Neural cell (in vitro differentiated cells): ENCODE measurements around the gene ZNF385C. TPM values are rescaled to one million over a fixed set of nuclear protein-coding genes. Genes with fewer than 3 reads are reported as not detected.

ENCODE experiments used
- H2AFZ ChIP-seq: fragments of 200-600, 300-800 bp; sonication (generic), shearing (Covaris generic); 2 replicates; pipeline ENCODE4 v1.6.0; 2014; ENCODE audit warnings: low read depth, mild to moderate bottlenecking, antibody characterized with exemption, low read length, moderate library complexity
- H3F3A ChIP-seq: fragments of 200-600 bp; shearing (Covaris generic); 2 replicates; pipeline ENCODE4 v1.6.1; 2016; ENCODE audit warnings: mild to moderate bottlenecking, moderate library complexity, mixed read lengths, antibody characterized with exemption, low read length; ENCODE audit not compliant: insufficient read depth, poor library complexity, severe bottlenecking
- H3K27ac ChIP-seq: fragments of 200-600, 300-800 bp; sonication (generic), shearing (Covaris generic); 2 replicates; pipeline ENCODE4 v1.5.1; 2014; ENCODE audit warnings: mild to moderate bottlenecking, low read length, moderate library complexity
- H3K27me3 ChIP-seq: fragments of 300-800, 200-600 bp; sonication (generic), shearing (Covaris generic); 2 replicates; pipeline ENCODE4 v1.6.0; 2014; ENCODE audit warnings: mild to moderate bottlenecking, low read depth, low read length, moderate library complexity; ENCODE audit not compliant: insufficient read depth
- H3K36me3 ChIP-seq: fragments of 300-800, 200-600 bp; sonication (generic), shearing (Covaris generic); 2 replicates; pipeline ENCODE4 v1.5.1; 2014; ENCODE audit warnings: mild to moderate bottlenecking, antibody characterized with exemption, low read length, moderate library complexity; ENCODE audit not compliant: insufficient read depth
- H3K4me2 ChIP-seq: fragments of 300-800, 200-600 bp; sonication (generic), shearing (Covaris generic); 2 replicates; pipeline ENCODE4 v1.6.0; 2014; ENCODE audit warnings: mild to moderate bottlenecking, low read length
- H3K4me3 ChIP-seq: fragments of 300-800, 200-600 bp; sonication (generic), shearing (Covaris generic); 2 replicates; pipeline ENCODE4 v1.5.1; 2014; ENCODE audit warnings: mild to moderate bottlenecking, low read length, moderate library complexity
- H3K79me2 ChIP-seq: fragments of 200-600 bp; shearing (Covaris generic); replicated peaks from 2 replicates; pipeline ENCODE4 v1.6.0; 2014; ENCODE audit warnings: mild to moderate bottlenecking, low read length, moderate library complexity; ENCODE audit not compliant: insufficient read depth
- H3K9ac ChIP-seq: fragments of 300-800, 200-600 bp; sonication (generic), shearing (Covaris generic); 2 replicates; pipeline ENCODE4 v1.6.1; 2016; ENCODE audit warnings: mild to moderate bottlenecking, low read length, mixed read lengths
- H3K9me2 ChIP-seq: fragments of 200-600 bp; shearing (Covaris generic); 2 replicates; pipeline ENCODE4 v1.6.1; 2016; ENCODE audit warnings: mild to moderate bottlenecking, low read length, mixed read lengths; ENCODE audit not compliant: insufficient read depth
- H3K9me3 ChIP-seq: fragments of 200-600, 300-800 bp; sonication (generic), shearing (Covaris generic); 2 replicates; pipeline ENCODE4 v1.6.1; 2016; ENCODE audit warnings: mild to moderate bottlenecking, mixed run types, low read length, moderate library complexity, mixed read lengths
- H4K20me1 ChIP-seq: fragments of 200-600 bp; shearing (Covaris generic); 2 replicates; pipeline ENCODE4 v1.6.1; 2016; ENCODE audit warnings: mild to moderate bottlenecking, mixed run types; ENCODE audit not compliant: insufficient read depth
- EP300 ChIP-seq: fragments of 450-650 bp; conservative IDR thresholded peaks from 2 replicates; pipeline ENCODE4 v1.6.1; 2014; ENCODE audit warnings: antibody characterized with exemption, mild to moderate bottlenecking, moderate library complexity; ENCODE audit not compliant: poor library complexity, severe bottlenecking
- EZH2 ChIP-seq: fragments of 200-600, 300-800 bp; shearing (Covaris generic), sonication (generic); IDR thresholded peaks from 2 replicates; pipeline ENCODE4 v1.6.1; 2014; ENCODE audit warnings: antibody characterized with exemption, low read length, borderline replicate concordance, mild to moderate bottlenecking; ENCODE audit not compliant: insufficient read depth, poor library complexity, severe bottlenecking
- MXI1 ChIP-seq: fragments of 450-650 bp; conservative IDR thresholded peaks from 2 replicates; pipeline ENCODE4 v1.6.1; 2014; ENCODE audit warnings: antibody characterized with exemption, mild to moderate bottlenecking; ENCODE audit not compliant: poor library complexity, severe bottlenecking
- POLR2AphosphoS5 ChIP-seq: IDR thresholded peaks from 2 replicates; pipeline ENCODE4 v1.6.1; 2012
- RAD21 ChIP-seq: fragments of 450-650 bp; conservative IDR thresholded peaks from 2 replicates; pipeline ENCODE4 v1.6.1; 2014; ENCODE audit warnings: antibody characterized with exemption, mild to moderate bottlenecking, moderate library complexity
- SMC3 ChIP-seq: fragments of 450-650 bp; conservative IDR thresholded peaks from 2 replicates; pipeline ENCODE4 v1.6.1; 2014; ENCODE audit warnings: antibody characterized with exemption, mild to moderate bottlenecking, moderate library complexity; ENCODE audit not compliant: poor library complexity
- TAF1 ChIP-seq: IDR thresholded peaks from 2 replicates; pipeline ENCODE4 v1.6.1; 2012; ENCODE audit warnings: low read depth
- polyA plus RNA-seq: library from polyadenylated mRNA; depleted of rRNA; stranded (reverse); fragments of >200 nt; gene quantifications from 2 replicates; pipeline ENCODE4 v1.2.3, GENCODE V29; 2014
- TF ChIP-seq, protein P1 (sequence below): IDR thresholded peaks from 2 replicates; pipeline ENCODE4 v1.6.1; 2012; ENCODE audit warnings: borderline replicate concordance
- TF ChIP-seq, protein P2 (sequence below): fragments of 450-650 bp; IDR thresholded peaks from 2 replicates; pipeline ENCODE4 v1.5.1; 2014; ENCODE audit warnings: antibody characterized with exemption, mild to moderate bottlenecking, moderate library complexity; ENCODE audit not compliant: poor library complexity, severe bottlenecking

The ZNF385C gene
- polyA plus RNA-seq, 1 donor from 2014 or later = 0.69 TPM

DNA sequence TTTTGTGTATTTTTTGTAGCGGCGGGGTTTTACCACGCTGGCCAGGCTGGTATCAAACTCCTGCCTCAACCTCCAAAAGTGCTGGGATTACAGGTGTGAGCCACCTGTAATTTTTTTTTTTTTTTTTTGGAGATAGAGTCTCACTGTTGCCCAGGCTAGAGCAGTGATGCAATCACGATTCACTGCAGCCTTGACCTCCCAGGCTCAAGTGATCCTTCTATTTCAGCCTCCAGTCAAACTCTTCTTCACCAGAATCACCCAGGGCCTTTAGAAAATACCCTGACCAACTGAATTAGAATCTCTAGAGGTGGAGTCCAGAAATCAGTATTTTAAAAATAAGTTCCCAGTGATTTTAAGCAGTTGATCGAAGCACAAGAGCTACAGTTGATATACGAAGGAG is 36.9 kb upstream of the ZNF385C start:
- Histone ChIP-seq H3F3A (no peaks in the 10 kb centered on the region), H4K20me1 (no peaks in the 10 kb centered on the region), H3K27ac (no peak overlapping the region), H3K4me3 (no peak overlapping the region), H3K79me2 (no peaks in the 10 kb centered on the region), H3K27me3 (no peaks in the 10 kb centered on the region), H3K4me2 (no peak overlapping the region), H3K9ac (no peak overlapping the region), H3K36me3 (no peaks in the 10 kb centered on the region), H2AFZ (no peak overlapping the region), H3K9me3 (no peaks in the 10 kb centered on the region), H3K9me2 (no peaks in the 10 kb centered on the region)
- TF ChIP-seq EZH2 (no peak), MXI1 (no peak), RAD21 (no peak), TAF1 (no peak), EP300 (no peak), POLR2AphosphoS5 (no peak), SMC3 (no peak)
- TF ChIP-seq, protein P1, sequence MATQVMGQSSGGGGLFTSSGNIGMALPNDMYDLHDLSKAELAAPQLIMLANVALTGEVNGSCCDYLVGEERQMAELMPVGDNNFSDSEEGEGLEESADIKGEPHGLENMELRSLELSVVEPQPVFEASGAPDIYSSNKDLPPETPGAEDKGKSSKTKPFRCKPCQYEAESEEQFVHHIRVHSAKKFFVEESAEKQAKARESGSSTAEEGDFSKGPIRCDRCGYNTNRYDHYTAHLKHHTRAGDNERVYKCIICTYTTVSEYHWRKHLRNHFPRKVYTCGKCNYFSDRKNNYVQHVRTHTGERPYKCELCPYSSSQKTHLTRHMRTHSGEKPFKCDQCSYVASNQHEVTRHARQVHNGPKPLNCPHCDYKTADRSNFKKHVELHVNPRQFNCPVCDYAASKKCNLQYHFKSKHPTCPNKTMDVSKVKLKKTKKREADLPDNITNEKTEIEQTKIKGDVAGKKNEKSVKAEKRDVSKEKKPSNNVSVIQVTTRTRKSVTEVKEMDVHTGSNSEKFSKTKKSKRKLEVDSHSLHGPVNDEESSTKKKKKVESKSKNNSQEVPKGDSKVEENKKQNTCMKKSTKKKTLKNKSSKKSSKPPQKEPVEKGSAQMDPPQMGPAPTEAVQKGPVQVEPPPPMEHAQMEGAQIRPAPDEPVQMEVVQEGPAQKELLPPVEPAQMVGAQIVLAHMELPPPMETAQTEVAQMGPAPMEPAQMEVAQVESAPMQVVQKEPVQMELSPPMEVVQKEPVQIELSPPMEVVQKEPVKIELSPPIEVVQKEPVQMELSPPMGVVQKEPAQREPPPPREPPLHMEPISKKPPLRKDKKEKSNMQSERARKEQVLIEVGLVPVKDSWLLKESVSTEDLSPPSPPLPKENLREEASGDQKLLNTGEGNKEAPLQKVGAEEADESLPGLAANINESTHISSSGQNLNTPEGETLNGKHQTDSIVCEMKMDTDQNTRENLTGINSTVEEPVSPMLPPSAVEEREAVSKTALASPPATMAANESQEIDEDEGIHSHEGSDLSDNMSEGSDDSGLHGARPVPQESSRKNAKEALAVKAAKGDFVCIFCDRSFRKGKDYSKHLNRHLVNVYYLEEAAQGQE = no peak
- TF ChIP-seq, protein P2, sequence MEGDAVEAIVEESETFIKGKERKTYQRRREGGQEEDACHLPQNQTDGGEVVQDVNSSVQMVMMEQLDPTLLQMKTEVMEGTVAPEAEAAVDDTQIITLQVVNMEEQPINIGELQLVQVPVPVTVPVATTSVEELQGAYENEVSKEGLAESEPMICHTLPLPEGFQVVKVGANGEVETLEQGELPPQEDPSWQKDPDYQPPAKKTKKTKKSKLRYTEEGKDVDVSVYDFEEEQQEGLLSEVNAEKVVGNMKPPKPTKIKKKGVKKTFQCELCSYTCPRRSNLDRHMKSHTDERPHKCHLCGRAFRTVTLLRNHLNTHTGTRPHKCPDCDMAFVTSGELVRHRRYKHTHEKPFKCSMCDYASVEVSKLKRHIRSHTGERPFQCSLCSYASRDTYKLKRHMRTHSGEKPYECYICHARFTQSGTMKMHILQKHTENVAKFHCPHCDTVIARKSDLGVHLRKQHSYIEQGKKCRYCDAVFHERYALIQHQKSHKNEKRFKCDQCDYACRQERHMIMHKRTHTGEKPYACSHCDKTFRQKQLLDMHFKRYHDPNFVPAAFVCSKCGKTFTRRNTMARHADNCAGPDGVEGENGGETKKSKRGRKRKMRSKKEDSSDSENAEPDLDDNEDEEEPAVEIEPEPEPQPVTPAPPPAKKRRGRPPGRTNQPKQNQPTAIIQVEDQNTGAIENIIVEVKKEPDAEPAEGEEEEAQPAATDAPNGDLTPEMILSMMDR = no peak

DNA sequence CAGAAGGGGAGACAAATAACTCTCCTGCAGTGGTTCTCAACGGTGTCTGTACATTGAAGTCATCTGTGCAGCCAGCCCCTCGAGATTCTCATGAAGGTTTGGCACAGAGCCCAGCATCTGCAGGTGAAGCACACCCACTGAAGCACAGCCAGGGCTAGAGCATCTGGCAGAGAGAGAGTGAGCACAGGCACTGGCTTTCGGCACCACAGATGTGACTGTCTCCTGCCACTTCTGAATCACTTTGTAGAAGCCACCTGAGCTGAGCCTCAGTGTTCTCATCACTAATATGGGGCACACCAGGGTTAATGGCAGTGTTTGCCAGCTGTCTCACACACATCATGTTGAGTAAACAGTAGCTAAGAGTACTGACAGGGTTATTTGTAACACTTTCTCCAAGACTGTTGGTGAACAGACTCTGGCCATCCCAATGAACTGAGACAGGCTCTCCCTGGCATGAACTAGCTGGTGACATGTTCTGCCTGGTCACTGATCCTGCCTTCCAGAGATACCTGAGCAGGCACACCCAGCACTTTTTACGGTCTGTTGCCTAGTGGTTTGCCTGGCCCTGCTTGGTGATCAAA is 35.3 kb upstream of the ZNF385C start:
- Histone ChIP-seq H4K20me1 (no peaks in the 10 kb centered on the region), H3K4me3 (no peak overlapping the region), H3K79me2 (no peaks in the 10 kb centered on the region), H3K9me2 (no peaks in the 10 kb centered on the region), H3K36me3 (no peaks in the 10 kb centered on the region), H3K9ac (no peak overlapping the region), H3K4me2 (no peak overlapping the region), H3K9me3 (no peaks in the 10 kb centered on the region), H3K27ac (no peak overlapping the region), H3K27me3 (no peaks in the 10 kb centered on the region), H2AFZ (no peak overlapping the region), H3F3A (no peaks in the 10 kb centered on the region)
- TF ChIP-seq TAF1 = no peak
- no peak for TF ChIP-seq EP300
- no peak for TF ChIP-seq MXI1
- TF ChIP-seq RAD21 = no peak
- TF ChIP-seq SMC3 = no peak
- TF ChIP-seq, protein P1 = no peak
- TF ChIP-seq, protein P2 = no peak
- no peak for TF ChIP-seq EZH2
